Peyer's patch (tissue), 4 donors: ENCODE measurements around the gene UCK2. TPM values are rescaled to one million over a fixed set of nuclear protein-coding genes. Genes with fewer than 3 reads are reported as not detected.

ENCODE experiments used
- DNase-seq, 3 donors: peaks; one replicate each; pipeline ENCODE4 v3.0.0-alpha.2; 2017 to 2019
- H3K27ac ChIP-seq, 4 donors: fragments of 200-600 bp; sonication (generic); one replicate each; pipeline ENCODE4 v1.5.1; 2016 to 2019
- H3K27me3 ChIP-seq, 2 donors: fragments of 200-600 bp; sonication (generic); one replicate each; pipeline ENCODE4 v1.5.1; 2019
- H3K36me3 ChIP-seq, 3 donors: fragments of 200-600 bp; sonication (generic); one replicate each; pipeline ENCODE4 v1.5.1; 2016 to 2019
- H3K4me1 ChIP-seq, 4 donors: fragments of 200-600 bp; sonication (generic); one replicate each; pipeline ENCODE4 v1.5.1; 2016 to 2019
- H3K4me3 ChIP-seq, 4 donors: fragments of 200-600 bp; sonication (generic); 1 replicate in 3 of 4; 2 replicates in 1 of 4; pipeline ENCODE4 v1.5.1; 2016 to 2019; ENCODE audit warnings: mild to moderate bottlenecking in 1 of 4
- H3K9me3 ChIP-seq, 4 donors: fragments of 200-600 bp; sonication (generic); one replicate each; pipeline ENCODE4 v1.5.1; 2016 to 2019; ENCODE audit warnings: mild to moderate bottlenecking in 1 of 4
- CTCF ChIP-seq, 6 experiments: fragments of 450-650 bp in 4 of 6; fragments of 200-600 bp in 2 of 6; sonication (generic) in 1 of 6; IDR thresholded peaks; one replicate each; pipeline ENCODE4 v1.5.1; 2017 to 2019; ENCODE audit warnings: antibody characterized with exemption in 6 of 6, mild to moderate bottlenecking in 3 of 6, moderate library complexity in 1 of 6
- POLR2A ChIP-seq, 2 donors: fragments of 450-650 bp; IDR thresholded peaks; one replicate each; pipeline ENCODE4 v1.5.1; 2017; ENCODE audit warnings: antibody characterized with exemption in 2 of 2, mild to moderate bottlenecking in 2 of 2, moderate library complexity in 2 of 2
- total RNA-seq, 4 donors: library from RNA; depleted of rRNA; stranded (reverse); fragments of >200 nt; gene quantifications; one replicate each; pipeline ENCODE4 v1.1.0, GENCODE V29; 2016

The UCK2 gene
- total RNA-seq, 4 donors from 2014 or later = 36.3 to 117 (median 84.7) TPM

GRCh38 chr1:165958306-165958705 lies 130.9 kb downstream of the UCK2 start:
- Histone ChIP-seq H3K36me3 (no peaks in the 10 kb centered on the region), H3K4me3 (no peak overlapping the region), H3K4me1 (no peaks in the 10 kb centered on the region), H3K9me3 (no peaks in the 10 kb centered on the region), H3K27ac (no peak overlapping the region), H3K27me3 (no peaks in the 10 kb centered on the region)
- TF ChIP-seq POLR2A (IDR thresholded peaks at IDR 0.05) (no peak), CTCF (IDR thresholded peaks at IDR 0.05) (no peak)
- no peak for DNase-seq

- no peaks in the 10 kb centered on the region for H3K4me1 ChIP-seq
- no peaks in the 10 kb centered on the region for H3K36me3 ChIP-seq
- H3K27me3 ChIP-seq = no peaks in the 10 kb centered on the region
- DNase-seq = no peak
- TF ChIP-seq CTCF (IDR thresholded peaks at IDR 0.05) (no peak), POLR2A (IDR thresholded peaks at IDR 0.05) (no peak)
- no peak overlapping the region for H3K27ac ChIP-seq
- no peak overlapping the region for H3K4me3 ChIP-seq
- no peaks in the 10 kb centered on the region for H3K9me3 ChIP-seq
Observed at GRCh38 chr1:165960136-165960535, 132.7 kb downstream of the UCK2 start.

GRCh38 chr1:165960881-165961280 lies 133.5 kb downstream of the UCK2 start:
- Histone ChIP-seq H3K4me3 (no peak overlapping the region), H3K27ac (no peak overlapping the region), H3K36me3 (no peaks in the 10 kb centered on the region), H3K27me3 (no peaks in the 10 kb centered on the region), H3K4me1 (no peaks in the 10 kb centered on the region), H3K9me3 (no peaks in the 10 kb centered on the region)
- no peak for DNase-seq
- no peak for TF ChIP-seq POLR2A (IDR thresholded peaks at IDR 0.05)
- no peak for TF ChIP-seq CTCF (IDR thresholded peaks at IDR 0.05)

Other genes with a start within 250 kb of the UCK2 start
- 100 to 1,000 TPM in 3 of 4 donors, 10 to 100 TPM in 1; 47.0 to 513 (median 407) TPM for gene MGST3, start 196.4 kb upstream of the UCK2 start, total RNA-seq
- gene ALDH9A1, start 129.1 kb upstream of the UCK2 start, total RNA-seq = 100 to 1,000 TPM in 1 of 4 donors, 10 to 100 TPM in 3; 54.5 to 104 (median 74.0) TPM
- 100 to 1,000 TPM in 1 of 4 donors, 10 to 100 TPM in 3; 29.7 to 183 (median 72.9) TPM for gene TMCO1, start 58.7 kb upstream of the UCK2 start, total RNA-seq